ENCODE data around the gene POU2F3.

GRCh38 chr11:120307476-120307875 lies 67.5 kb downstream of the POU2F3 start:
- no peak for TF ChIP-seq CTCF (IDR thresholded peaks at IDR 0.05)
- no peak for TF ChIP-seq POLR2A (IDR thresholded peaks at IDR 0.05; ENCODE audit: low read depth)
- TF ChIP-seq EP300 (IDR thresholded peaks at IDR 0.05), result no peak
- TF ChIP-seq POLR2AphosphoS5 (IDR thresholded peaks at IDR 0.05), result no peak

Measured in esophagus muscularis mucosa (tissue), 4 donors.